ENCODE measurements around the gene HTRA3. TPM values are rescaled to one million over a fixed set of nuclear protein-coding genes. Genes with fewer than 3 reads are reported as not detected.

Gene HTRA3
- polyA plus RNA-seq, 1 donor from 2014 or later: not detected

DNA sequence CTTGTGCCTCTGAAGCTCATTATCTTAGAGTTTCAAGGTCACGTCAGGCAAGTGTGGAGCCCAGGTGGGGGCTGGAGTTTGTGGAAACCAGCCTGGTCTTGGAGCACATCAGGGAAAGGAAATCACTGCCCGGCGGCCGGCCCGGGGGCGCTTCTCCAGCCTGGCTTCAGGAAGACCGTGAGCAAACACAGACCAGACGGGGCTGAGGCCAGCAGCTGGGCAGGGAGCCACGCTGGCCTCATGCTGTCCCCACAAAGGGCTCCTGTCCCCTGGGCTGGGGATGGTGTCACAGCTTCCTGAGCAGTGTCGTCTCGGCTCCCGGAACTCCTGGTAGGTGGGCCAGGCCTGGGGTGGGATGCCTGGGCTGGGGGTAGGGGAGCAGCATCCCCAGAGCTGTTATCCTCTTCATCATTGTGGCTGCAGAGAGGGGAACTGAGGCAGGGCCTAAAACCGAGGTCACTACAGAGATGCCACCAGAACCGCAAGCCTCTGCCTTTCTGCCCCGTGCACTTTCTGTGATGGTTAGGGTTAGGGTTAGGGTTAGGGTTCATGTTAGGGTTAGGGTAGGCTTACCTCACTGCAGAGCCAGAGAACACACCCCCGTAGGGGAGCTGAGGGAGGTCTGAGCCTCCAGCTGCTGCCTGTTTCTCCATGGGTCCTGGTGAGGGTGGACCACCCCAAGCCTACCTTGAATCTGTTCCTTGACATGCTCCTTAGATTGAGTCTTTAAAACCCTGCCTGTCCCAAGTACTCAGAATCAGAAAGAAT lies 77.5 kb downstream of the HTRA3 start:
- H2AFZ ChIP-seq (ENCODE audit: low read depth, low read length): no peak overlapping the region
- H3F3A ChIP-seq (ENCODE audit: insufficient read depth, low read length, poor library complexity, severe bottlenecking): no peaks in the 10 kb centered on the region
- no peak overlapping the region for H3K4me2 ChIP-seq (ENCODE audit: low read length)
- H4K20me1 ChIP-seq (ENCODE audit: insufficient read depth): no peaks in the 10 kb centered on the region
- no peak overlapping the region for H3K9ac ChIP-seq (ENCODE audit: low read length)
- TF ChIP-seq EZH2 (IDR thresholded peaks at IDR 0.05; ENCODE audit: borderline replicate concordance, insufficient read depth, low read length, poor library complexity, severe bottlenecking): no peak
- TF ChIP-seq POLR2AphosphoS5 (IDR thresholded peaks at IDR 0.05): no peak
- TF ChIP-seq SMC3 (conservative IDR thresholded peaks at IDR 0.05; ENCODE audit: poor library complexity): no peak
- TF ChIP-seq, protein P1, sequence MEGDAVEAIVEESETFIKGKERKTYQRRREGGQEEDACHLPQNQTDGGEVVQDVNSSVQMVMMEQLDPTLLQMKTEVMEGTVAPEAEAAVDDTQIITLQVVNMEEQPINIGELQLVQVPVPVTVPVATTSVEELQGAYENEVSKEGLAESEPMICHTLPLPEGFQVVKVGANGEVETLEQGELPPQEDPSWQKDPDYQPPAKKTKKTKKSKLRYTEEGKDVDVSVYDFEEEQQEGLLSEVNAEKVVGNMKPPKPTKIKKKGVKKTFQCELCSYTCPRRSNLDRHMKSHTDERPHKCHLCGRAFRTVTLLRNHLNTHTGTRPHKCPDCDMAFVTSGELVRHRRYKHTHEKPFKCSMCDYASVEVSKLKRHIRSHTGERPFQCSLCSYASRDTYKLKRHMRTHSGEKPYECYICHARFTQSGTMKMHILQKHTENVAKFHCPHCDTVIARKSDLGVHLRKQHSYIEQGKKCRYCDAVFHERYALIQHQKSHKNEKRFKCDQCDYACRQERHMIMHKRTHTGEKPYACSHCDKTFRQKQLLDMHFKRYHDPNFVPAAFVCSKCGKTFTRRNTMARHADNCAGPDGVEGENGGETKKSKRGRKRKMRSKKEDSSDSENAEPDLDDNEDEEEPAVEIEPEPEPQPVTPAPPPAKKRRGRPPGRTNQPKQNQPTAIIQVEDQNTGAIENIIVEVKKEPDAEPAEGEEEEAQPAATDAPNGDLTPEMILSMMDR (IDR thresholded peaks at IDR 0.05; ENCODE audit: poor library complexity, severe bottlenecking): no peak
- TF ChIP-seq EP300 (conservative IDR thresholded peaks at IDR 0.05; ENCODE audit: poor library complexity, severe bottlenecking): no peak
- TF ChIP-seq MXI1 (conservative IDR thresholded peaks at IDR 0.05; ENCODE audit: poor library complexity, severe bottlenecking): no peak
- TF ChIP-seq, protein P2, sequence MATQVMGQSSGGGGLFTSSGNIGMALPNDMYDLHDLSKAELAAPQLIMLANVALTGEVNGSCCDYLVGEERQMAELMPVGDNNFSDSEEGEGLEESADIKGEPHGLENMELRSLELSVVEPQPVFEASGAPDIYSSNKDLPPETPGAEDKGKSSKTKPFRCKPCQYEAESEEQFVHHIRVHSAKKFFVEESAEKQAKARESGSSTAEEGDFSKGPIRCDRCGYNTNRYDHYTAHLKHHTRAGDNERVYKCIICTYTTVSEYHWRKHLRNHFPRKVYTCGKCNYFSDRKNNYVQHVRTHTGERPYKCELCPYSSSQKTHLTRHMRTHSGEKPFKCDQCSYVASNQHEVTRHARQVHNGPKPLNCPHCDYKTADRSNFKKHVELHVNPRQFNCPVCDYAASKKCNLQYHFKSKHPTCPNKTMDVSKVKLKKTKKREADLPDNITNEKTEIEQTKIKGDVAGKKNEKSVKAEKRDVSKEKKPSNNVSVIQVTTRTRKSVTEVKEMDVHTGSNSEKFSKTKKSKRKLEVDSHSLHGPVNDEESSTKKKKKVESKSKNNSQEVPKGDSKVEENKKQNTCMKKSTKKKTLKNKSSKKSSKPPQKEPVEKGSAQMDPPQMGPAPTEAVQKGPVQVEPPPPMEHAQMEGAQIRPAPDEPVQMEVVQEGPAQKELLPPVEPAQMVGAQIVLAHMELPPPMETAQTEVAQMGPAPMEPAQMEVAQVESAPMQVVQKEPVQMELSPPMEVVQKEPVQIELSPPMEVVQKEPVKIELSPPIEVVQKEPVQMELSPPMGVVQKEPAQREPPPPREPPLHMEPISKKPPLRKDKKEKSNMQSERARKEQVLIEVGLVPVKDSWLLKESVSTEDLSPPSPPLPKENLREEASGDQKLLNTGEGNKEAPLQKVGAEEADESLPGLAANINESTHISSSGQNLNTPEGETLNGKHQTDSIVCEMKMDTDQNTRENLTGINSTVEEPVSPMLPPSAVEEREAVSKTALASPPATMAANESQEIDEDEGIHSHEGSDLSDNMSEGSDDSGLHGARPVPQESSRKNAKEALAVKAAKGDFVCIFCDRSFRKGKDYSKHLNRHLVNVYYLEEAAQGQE (IDR thresholded peaks at IDR 0.05; ENCODE audit: borderline replicate concordance): no peak
- TF ChIP-seq RAD21 (conservative IDR thresholded peaks at IDR 0.05): no peak
- no peak for TF ChIP-seq TAF1 (IDR thresholded peaks at IDR 0.05; ENCODE audit: low read depth)
- H3K9me3 ChIP-seq (ENCODE audit: low read length): no peaks in the 10 kb centered on the region
- no peak overlapping the region for H3K27ac ChIP-seq (ENCODE audit: low read length)
- no peaks in the 10 kb centered on the region for H3K36me3 ChIP-seq (ENCODE audit: insufficient read depth, low read length)
- H3K27me3 ChIP-seq (ENCODE audit: insufficient read depth, low read depth, low read length): no peaks in the 10 kb centered on the region
- H3K4me3 ChIP-seq (ENCODE audit: low read length): no peak overlapping the region
- no peaks in the 10 kb centered on the region for H3K9me2 ChIP-seq (ENCODE audit: insufficient read depth, low read length)
- no peaks in the 10 kb centered on the region for H3K79me2 ChIP-seq (replicated peaks; ENCODE audit: insufficient read depth, low read length)

DNA sequence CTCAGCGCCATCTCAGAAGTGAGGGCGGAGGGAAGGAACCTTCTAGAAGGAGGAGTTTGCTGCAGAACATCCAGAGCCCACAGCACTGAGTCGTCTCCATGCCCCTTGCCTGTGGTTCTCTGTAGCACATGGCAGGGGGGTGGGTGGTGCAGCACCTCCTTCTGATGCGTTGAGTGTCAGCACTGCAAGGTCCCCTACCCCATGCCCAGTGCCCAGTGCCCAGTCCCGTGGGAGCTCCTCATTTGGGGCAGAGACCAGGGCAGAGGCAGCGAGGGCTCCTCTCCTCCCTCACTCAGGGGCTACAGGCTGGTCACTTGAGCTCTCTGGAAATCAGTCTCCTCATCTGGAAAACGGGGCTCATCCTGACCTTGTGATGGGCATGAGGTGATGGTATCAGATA lies 78.1 kb downstream of the HTRA3 start:
- H3K27me3 ChIP-seq (ENCODE audit: insufficient read depth, low read depth, low read length): no peaks in the 10 kb centered on the region
- no peak overlapping the region for H3K4me2 ChIP-seq (ENCODE audit: low read length)
- H3K9me2 ChIP-seq (ENCODE audit: insufficient read depth, low read length): no peaks in the 10 kb centered on the region
- H4K20me1 ChIP-seq (ENCODE audit: insufficient read depth): no peaks in the 10 kb centered on the region
- H3K79me2 ChIP-seq (replicated peaks; ENCODE audit: insufficient read depth, low read length): no peaks in the 10 kb centered on the region
- no peak overlapping the region for H3K4me3 ChIP-seq (ENCODE audit: low read length)
- H3K9ac ChIP-seq (ENCODE audit: low read length): no peak overlapping the region
- TF ChIP-seq, protein P1 (IDR thresholded peaks at IDR 0.05; ENCODE audit: poor library complexity, severe bottlenecking): no peak
- TF ChIP-seq, protein P2 (IDR thresholded peaks at IDR 0.05; ENCODE audit: borderline replicate concordance): no peak
- no peak for TF ChIP-seq SMC3 (conservative IDR thresholded peaks at IDR 0.05; ENCODE audit: poor library complexity)
- no peak for TF ChIP-seq EZH2 (IDR thresholded peaks at IDR 0.05; ENCODE audit: borderline replicate concordance, insufficient read depth, low read length, poor library complexity, severe bottlenecking)
- no peak for TF ChIP-seq TAF1 (IDR thresholded peaks at IDR 0.05; ENCODE audit: low read depth)
- TF ChIP-seq POLR2AphosphoS5 (IDR thresholded peaks at IDR 0.05): no peak
- TF ChIP-seq MXI1 (conservative IDR thresholded peaks at IDR 0.05; ENCODE audit: poor library complexity, severe bottlenecking): no peak
- no peak for TF ChIP-seq RAD21 (conservative IDR thresholded peaks at IDR 0.05)
- no peak for TF ChIP-seq EP300 (conservative IDR thresholded peaks at IDR 0.05; ENCODE audit: poor library complexity, severe bottlenecking)
- no peak overlapping the region for H2AFZ ChIP-seq (ENCODE audit: low read depth, low read length)
- H3F3A ChIP-seq (ENCODE audit: insufficient read depth, low read length, poor library complexity, severe bottlenecking): no peaks in the 10 kb centered on the region
- H3K36me3 ChIP-seq (ENCODE audit: insufficient read depth, low read length): no peaks in the 10 kb centered on the region
- no peak overlapping the region for H3K27ac ChIP-seq (ENCODE audit: low read length)
- no peaks in the 10 kb centered on the region for H3K9me3 ChIP-seq (ENCODE audit: low read length)

Data from neural cell (in vitro differentiated cells).